Measurements from ENCODE around the gene KCMF1.

KCMF1 gene

DNA sequence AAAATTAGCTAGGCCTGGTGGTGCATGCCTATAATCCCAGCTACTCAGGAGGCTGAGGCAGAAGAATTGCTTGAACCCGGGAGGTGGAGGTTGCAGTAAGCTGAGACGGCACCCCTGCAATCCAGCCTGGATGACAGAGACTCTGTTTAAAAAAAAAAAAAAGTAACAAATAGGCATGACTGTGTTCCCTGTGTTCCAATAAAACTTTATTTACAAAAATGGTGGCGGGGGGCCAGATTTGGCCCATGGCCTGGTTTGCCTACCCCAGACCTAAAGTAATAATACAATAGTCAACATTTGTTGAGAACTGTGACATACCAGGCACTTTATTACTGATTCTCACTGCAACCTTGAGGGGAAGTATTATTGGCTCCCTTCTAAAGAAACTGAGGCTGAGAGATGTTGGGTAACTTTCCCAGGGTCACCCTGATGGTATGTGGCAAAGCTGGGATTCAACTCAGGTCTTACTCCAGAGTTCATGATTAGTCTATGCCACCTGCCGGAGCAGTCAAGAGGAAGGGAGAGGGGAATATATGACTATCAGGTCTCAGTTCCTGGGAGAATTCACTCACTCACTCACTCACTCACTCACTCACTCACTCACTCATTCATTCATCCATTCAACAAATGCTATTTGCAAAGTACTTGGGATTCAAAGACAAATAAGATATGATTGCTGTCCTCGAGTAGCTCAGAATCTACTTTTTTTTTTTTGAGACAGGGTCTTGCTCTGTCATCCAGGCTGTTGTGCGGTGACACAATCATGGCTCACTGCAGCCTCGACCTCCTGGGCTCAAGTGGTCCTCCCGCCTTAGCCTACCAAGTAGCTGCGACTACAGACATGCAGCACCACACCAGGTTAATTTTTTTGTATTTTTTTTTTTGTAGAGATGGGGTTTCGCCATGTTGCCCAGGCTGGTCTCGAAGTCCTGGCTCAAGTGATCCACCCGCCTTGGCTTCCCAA is 14.3 kb upstream of the KCMF1 start:
- DNase-seq = no peak

DNA sequence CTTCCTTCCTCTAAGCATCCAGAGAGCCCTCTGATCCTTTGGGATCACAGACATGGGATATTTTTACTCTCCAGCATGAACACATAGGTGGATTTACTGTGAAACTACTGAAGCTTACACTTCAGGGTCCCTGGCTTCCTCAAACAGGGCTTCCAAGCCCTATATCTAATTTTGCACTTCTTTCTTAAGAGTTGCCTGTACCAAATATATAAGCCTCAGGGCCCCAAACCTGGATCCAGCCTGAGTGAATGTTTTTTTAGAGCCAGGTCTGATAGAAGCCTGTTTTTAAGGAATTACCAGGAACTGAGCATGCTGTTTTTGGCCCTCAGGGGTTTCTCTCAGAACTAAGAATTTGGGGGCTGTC is 13.2 kb upstream of the KCMF1 start:
- DNase-seq = no peak

DNA sequence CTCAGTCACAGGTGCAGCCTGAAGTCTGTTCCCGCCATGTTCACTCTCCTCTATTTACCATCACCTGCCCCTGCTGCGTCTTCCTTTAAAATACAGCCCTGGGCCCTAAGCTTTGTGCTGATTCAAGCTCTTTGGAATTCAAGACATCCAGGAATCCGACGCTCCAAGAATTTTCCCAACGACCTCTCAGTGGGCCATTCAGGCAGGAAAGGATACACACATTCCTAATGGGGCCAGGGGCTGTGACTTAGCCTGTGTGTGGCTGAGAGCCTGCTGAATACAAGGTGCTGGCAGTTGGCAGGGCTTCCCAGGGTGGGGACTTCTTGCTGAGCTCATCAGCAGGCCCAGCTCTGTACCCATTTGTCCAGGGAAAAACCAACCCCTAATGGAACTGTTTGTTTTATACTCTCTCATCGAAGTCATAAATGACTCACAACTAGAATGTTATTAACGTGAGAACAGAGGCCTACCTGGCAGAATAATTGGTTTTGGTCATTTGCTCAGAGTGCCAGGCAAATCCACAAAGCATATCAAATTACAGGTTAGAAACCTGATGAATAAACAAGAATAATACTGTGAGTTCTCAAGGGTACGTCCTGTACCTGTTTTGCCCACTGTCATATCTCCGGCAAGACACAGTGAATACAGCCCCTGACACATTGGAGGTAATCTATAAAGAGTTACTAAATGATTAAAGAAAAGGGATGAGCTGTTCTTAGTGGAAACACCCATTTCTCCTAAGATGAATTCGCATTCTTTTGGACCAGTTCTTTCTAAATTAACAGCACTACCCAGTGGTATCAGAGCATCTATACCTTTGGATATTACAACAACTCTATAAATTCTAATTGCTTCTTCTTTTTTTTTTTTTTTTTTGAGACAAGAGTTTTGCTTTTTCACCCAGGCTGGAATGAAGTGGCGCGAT is 12.6 kb upstream of the KCMF1 start:
- DNase-seq = no peak

DNA sequence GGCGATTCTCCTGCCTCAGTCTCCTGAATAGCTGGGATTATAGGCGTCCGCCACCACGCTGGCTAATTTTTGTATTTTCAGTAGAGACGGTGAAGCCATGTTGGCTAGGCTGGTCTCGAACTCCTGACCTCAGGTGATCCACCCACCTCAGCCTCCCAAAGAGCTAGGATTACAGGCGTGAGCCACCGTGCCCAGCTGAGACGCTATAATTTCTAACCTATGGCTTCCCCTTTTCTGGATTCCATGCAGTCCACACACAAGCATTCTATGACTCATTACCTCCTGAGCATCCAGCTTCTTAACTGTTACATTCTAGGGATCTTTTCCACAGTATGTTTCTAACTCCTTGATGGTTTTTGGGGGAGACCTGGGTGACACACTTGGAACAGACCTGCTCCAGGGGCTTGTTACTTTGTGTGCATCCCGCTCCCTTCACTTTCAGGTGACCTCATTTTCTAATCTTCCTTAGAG is 11.8 kb upstream of the KCMF1 start:
- no peak for DNase-seq

DNA sequence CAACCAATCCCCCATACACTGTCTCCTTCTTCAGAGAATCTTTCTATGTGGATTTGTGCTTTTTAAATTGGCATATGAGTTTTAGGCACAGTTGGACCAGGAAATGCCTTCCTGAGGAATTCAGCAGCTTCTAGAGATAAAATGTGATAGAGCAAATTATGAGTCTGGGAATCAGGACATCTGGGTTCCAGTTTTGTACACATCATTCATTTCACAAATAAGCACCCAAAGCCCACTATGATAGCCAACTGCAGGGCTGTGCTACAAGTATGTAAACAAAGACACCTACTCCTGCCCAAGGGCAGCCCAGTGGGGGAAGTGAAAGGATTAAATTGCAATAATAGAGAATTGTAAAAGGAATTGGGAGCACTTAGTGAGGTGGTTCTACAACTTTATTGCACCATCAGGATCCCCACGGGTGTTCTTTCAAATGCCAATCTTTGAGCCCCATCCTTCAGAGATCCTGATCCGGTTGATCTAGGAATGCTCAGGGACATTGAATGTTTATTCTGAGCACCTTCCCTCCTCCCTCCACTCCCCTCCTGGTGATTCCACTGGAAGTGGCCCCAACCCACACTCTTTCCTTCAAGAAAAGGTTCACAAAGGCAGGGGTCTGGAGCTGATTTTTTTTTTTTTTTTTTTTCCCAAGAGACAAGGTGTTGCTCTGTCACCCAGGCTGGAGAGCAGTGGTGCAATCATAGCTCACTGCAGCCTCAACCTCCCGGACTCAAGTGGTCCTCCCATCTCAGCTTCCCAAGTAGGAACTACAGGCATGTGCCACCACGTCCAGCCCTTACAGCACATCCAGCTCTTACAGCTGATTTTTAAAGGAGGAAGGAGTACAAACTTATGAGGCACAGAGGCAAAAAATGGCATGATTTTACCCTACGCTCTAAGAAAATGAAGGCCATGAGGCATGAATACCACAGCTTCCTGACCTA is 11.1 kb upstream of the KCMF1 start:
- DNase-seq = no peak

DNA sequence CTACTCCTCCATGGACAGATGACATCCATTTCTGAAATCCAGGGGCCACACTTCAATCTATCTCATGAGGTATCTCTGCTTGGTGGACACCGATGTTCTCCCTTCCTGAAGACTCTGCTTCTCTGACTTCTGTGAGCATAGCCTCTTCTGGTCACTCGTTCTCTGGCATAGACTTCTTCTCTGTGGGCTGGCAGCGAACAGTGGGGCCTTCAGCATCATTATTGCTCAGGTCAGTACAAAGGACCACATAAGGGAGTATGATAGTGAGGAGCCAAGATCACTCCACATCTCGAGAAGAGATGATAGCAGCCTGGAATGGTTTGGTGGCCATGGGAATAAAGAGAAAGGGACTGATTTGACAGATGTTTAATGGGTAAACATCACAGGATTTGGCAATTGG is 8.0 kb upstream of the KCMF1 start:
- DNase-seq = no peak

DNA sequence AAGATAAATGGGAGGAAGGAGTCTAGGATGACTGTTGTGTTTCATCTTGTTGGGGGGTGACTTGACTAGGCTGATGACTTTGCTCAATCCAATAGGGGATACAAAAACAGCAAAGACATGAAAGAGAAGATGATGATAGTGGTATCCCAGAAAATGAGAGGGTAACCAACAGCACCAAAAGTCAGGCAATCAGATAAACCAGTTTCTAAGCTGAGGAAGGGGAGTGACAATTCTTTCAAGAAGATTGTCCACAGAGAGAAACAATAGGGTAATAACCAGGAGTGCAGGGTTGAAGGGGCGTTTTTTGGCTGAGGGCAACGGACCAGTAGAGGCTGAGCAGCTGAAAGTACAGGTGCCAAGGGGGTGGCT is 7.7 kb upstream of the KCMF1 start:
- no peak for DNase-seq

DNA sequence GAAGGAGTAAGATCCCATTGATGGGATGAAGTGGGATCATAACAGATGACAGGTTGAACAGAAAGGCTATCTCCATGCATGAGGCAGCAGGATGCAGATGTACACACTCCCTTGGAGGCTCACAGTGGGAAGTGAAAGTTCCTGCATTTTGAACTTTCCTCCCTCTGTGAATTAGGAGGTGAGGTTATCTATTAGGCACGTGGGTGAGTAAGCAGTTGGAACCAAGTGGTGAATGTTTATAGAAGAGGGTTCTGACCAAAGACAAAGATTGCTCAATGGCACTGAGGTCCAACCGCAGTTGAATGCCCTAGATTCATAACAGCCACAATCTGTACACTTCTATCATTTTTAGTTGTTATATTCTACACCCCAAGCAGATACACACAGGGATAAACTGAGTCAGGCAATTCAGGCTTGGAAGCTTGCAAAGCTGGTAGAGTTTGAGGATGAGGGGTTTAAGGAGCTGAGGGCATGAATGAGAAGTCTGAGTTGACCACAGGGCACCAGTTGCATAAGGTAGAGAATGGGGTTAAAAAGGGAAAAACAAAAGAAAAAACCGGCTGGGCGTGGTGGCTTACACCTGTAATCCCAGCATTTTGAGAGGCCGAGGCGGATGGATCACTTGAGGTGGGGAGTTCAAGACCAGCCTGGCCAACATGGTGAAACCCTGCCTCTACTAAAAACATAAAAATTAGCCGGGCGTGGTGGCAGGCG is 7.1 kb upstream of the KCMF1 start:
- DNase-seq = no peak

DNA sequence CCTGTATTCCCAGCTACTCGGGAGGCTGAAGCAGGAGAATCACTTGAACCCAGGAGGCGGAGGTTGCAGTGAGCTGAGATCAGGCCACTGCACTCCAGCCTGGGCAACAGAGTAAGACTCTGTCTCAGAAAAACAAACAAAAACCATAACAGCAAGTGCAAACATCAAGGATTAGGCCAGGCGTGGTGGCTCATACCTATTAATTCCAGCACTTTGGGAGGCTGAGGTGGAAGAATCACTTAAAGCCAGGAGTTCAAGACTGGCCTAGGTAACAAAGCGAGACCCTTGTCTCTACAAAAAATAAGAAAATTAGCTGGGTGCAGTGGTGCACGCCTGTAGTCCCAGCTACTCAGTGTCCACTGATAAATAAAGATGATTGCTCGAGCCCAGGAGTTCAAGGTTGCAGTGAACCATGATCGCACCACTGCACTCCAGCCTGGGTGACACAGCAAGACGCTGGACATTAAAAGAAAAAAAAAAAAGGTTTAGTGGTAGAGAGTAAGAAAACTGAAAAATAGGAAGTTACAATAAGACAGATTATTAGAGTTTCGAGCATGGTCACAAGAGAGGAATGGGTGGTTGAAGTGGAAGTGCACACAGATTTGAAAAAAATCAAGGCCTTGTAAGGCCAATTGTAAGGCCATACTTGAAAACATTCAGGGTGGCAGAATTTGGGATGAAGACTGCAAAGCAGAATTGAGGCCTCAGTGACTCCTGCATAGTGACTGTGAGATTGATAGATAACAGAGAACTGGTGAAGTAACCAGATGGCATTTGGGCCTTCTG is 6.4 kb upstream of the KCMF1 start:
- no peak for DNase-seq

DNA sequence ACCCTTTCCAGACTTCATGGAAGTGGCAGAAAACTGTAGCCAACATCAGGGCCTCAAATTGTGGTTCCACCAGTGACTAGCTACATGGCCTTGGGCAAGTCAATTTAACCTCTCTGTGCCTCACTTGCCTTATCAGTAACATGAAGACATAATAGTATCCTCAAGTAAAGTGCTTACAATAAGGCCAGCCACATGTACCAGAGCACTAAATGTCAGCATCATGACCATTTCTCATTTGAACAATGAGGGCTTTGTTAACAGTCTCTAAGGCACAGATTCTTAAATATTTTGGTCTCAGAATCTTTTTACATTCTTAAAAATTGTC is 5.8 kb upstream of the KCMF1 start:
- no peak for DNase-seq

DNA sequence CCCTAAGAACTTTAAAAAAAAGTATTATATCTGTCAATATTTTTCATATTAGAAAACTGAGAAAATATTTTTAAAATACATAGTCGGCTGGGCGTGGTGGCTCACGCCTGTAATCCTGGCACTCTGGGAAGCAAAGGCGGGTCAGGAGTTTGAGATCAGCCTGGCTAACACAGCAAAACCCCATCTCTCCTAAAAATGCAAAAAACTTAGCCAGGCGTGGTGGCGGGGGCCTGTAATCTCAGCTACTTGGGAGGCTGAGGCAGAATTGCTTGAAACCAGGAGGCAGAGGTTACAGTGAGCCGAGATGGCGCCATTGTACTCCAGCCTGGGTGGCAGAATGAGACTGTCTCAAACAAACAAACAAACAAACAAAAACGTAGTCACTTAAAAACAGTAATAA is 5.1 kb upstream of the KCMF1 start:
- DNase-seq = no peak

DNA sequence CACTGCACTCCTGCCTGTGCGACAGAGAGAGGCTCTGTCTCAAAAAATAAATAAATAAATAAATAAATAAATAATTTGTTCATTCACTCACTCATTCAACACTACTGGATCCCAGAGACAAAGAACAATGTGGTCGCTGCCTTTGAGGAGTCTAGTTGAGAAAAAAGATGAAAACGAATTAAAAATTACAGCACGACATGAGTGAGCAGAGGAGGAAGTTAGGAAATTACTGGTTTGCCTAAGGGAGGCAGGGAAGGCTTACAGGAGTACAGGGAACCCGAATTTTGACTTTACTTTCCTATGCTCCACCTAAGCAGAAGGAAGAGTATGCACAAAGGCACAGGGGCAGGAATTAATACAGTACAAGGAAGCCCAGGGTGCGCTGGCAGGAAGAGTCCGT is 4.2 kb upstream of the KCMF1 start:
- DNase-seq = no peak

DNA sequence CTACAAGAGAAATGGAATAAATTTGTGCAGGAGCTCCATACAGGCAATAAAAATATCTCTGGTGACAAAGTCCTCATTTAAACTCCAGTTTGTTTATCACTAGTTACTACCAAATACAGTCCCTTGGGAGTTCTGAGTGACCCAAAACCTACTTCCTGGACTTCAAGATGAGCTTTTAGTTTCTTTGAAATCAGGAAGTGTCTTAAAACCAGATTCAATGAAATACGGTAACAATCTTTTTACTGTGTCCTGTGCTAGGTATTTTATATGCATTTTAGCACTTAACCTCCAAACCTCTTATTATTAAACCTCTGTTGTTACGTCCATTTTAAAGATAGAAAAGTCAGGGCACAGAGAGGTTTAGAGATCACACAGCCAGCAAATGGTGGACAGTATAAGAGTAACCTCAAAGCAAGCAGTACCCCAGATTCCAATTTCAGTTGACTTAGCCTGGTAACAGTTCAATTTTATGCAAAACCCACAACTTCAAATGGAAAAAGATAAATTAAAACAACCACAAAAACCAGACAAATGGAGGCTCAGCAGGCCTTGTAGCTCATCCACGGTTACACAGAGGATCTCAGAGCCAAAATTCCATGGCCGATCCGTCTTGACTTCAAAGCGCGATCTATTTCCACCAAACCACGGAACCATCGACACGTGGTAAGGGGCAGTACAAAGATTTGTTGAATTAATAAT is 1.3 kb upstream of the KCMF1 start:
- peak; percentile 45 for DNase-seq

DNA sequence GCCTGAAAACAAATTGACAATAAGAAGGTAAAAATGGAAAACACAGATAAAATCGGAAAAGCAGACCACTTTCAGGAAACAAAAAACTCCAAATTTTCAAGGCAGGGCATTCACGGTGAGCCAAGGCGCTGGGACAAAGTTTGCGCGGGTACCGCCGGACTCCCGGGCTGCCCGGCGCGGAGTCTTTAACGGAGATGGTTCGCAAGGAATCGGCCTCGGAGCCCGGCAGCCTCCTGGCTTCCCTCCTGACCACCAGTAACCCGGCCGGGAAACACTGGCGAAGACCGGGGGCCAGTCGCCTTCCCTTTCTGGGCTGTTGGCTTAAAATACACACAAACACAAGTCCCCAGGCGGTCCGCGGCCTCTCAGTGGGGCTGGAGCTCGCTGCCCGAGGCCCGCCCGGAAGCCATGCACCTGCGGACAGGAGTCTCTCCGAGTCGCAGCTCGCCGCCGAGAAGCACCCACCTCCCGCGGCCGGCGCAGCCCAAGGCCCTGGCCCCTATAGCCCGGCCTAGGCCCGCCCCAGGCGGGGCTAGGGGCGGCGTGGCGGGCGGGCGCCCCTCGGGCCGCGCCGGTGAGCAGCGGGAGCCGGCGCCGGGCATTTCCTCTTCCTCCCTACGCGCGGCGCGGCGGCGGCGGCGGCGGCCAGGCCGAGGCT is 622 bp upstream of the KCMF1 start:
- peak; percentile 70 for DNase-seq

DNA sequence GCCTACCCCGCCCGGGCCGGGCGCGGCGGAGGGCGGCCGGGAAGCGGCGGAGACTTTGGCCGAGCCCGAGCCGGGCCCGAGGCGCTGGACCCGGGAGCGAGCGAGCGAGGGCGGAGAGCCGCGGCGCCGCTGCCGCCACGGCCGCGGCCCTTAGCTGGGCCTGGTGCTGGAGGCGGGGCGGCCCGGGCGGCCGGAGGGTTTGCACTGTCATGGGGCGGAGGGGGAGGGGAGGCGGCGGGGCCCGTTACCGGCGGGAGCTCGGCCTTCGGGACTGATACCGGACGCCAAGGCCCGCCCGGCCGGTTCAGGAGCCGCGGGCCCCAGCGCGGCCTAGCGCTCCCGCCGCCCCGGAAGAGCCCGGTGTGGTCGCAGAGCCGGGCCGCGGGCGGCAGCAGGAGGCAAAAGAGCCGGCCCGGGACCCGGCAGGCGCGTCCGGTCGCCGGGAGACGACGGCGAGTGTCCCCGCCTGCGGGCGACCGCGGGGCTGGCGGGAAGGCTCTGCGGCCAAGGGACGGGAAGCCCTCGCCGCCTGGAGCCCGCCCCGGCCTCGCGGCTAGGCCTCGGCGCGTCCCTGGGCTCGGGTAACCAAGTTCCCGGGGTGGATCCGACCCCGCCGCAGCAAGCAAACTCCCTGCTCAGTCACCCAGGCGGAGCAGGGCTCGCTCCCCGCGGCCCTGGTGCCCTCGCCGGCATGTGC is 697 bp downstream of the KCMF1 start:
- peak; percentile 65 for DNase-seq

DNA sequence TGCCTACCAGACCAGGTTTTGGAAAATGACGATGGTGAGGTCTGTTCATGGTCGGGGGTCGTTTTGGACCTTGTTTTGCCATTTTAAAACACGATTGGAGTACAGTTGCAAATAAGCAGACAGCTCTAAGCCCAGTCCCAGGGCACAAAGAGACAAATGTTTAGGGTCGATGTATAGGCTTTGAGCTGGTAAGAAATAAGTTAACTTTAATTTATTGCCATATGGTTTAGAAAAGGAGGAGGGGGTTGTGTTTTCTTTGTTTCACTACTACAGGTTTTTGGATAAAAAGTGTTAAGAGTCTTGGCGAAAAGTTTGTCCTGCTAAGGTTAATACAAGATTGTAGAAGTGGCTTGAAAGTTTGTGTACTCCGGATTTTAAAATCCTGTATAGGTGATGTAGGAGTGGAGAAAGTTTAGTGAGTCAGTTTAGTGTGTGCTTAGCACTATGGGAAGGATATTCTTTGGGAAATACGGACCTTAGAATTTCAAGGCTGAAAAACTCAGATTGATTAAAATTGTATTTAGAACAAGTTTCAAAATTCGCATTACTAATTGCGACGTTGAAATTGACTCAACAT is 1.3 kb downstream of the KCMF1 start:
- no peak for DNase-seq

DNA sequence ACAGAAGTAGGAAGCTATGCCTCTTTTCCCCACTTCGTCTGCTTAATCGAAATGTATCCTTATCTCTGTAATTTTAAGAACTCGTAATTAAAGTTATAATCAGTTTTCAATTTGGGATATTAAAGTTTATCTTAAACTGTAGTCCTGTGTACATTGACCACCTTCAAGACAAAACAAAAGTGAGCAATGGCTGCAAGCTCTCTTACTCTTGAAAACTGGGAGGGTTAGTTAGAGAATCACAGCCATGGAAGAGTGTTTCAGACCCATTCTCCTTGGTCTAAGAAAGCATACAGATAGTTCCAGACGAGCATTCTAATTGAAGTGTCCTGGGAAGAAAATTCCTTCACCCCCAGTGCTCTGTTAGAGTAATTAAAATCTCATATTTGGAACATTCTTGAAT is 2.0 kb downstream of the KCMF1 start:
- DNase-seq = no peak

DNA sequence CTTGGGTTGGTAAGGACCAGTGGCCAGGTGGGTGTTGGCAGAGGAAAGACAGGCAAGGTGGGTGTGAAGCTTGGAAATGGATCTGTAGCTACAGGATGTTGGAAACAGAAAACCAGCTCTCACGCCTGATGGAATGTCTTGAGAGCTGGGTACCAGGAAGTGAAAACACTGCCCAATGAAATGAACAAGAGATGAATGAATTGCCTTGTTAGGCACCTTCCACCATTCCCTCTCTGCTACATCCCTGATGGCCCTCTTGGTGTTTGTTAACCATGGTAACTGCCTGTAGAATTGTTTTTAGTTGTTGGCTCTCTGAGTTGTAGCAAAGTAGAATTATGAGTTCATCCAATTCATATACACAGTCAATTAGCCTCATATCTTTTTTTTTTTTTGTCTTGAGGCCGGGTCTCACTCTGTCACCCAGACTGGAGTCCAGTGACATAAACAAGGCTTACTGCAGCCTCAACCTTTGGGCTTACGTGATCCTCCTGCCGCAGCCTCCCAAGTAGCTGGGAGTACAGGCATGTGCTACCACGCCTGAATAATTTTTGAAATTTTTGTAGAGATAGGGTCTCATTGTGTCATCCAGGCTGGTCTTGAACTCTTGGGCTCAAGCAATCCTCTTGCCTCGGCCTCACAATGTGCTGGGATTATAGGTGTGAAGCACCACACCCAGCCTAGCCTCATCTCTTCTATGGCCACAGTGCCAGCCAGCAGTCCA is 9.5 kb downstream of the KCMF1 start:
- no peak for DNase-seq
